ENCODE measurements around the gene CENPS. TPM values are rescaled to one million over a fixed set of nuclear protein-coding genes. Genes with fewer than 3 reads are reported as not detected.

CENPS gene
- total and polyA plus RNA-seq, 2 of the 8 experiments (the other 6 are each of a cell fraction or from before 2014, with no cell fraction given), result 7.8 to 20.3 TPM

DNA sequence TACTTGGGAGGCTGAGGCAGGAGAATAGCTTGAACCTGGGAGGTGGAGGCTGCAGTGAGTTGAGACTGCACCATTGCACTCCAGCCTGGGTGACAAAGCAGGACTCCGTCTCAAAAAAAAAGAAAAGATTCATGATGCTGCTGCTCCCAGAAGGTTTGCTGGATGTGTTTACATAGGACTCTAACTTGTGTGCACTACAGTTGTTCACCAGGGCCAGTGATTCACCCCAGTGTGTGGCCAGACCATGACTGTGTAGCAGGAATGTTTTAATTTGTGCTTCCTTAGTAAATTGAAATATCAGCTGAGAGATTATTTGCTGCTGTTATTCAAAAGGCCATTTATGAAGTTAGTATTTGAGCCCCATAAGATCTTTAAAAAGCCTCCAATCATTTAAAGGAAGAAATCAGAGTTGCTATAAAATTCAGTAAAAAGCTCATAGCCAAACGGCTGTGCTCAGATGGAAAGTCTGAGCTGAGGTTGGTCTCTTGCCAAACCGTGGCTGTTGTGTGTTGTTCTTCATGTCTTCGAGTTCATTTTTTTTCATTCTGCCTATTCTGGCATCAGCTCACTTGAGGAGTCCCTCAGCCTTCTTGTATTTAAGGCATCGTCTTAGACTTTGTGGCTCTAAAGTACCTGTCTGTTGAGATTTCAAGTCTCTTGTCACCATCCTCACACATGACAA, 49.5 kb upstream of the CENPS start (continued):
- TF ChIP-seq GTF2F1 (IDR thresholded peaks at IDR 0.05; ENCODE audit: borderline replicate concordance, low read depth, low read length) (no peak), POU5F1 (IDR thresholded peaks at IDR 0.05; ENCODE audit: low read depth, low read length) (no peak), MAFK (IDR thresholded peaks at IDR 0.05; ENCODE audit: low read depth, low read length) (no peak)

Measured in H1 (cell line).